SK-N-SH (cell line): ENCODE data around the gene HCN4. TPM values are rescaled to one million over a fixed set of nuclear protein-coding genes. Genes with fewer than 3 reads are reported as not detected.

Experiments used
- CTCF ChIA-PET: fragments of 300-600, 350-600 bp; formaldehyde crosslinking; extraction: SDS; loops from one replicate; lab custom pipeline; 2021; lab: Yijun Ruan, JAX
- POLR2A ChIA-PET: fragments of 350-600 bp; sonication (Branson Sonifier 250); formaldehyde crosslinking; extraction: SDS; loops from one replicate; lab custom pipeline; 2020; ENCODE audit warnings: antibody characterized with exemption, inconsistent platforms; lab: Yijun Ruan, JAX
- DNase-seq: peaks from one replicate; pipeline ENCODE4 v3.0.0; 2012
- H2AFZ ChIP-seq: fragments of 200-600 bp; sonication (generic); 2 replicates; pipeline ENCODE4 v1.8.1; 2016; ENCODE audit warnings: antibody characterized with exemption, mild to moderate bottlenecking, low read depth
- H3F3A ChIP-seq: fragments of 200-600 bp; sonication (generic); replicated peaks from 2 replicates; pipeline ENCODE3; 2016; ENCODE audit warnings: antibody characterized with exemption, mild to moderate bottlenecking; ENCODE audit not compliant: insufficient read depth
- H3K27ac ChIP-seq, 2 experiments: fragments of 200-500 bp in 1 of 2; fragments of 200-600 bp in 1 of 2; sonication (Bioruptor generic) in 1 of 2; sonication (generic), shearing (Covaris generic) in 1 of 2; 2 replicates each; pipeline versions ENCODE4 v1.5.1 to v1.6.1; 2014 to 2016; ENCODE audit warnings: low read depth in 2 of 2, inconsistent platforms in 1 of 2, low read length in 1 of 2, mild to moderate bottlenecking in 1 of 2, mixed read lengths in 1 of 2
- H3K27me3 ChIP-seq: fragments of 200-600 bp; sonication (generic), shearing (Covaris generic); 2 replicates; pipeline ENCODE4 v1.6.1; 2016; ENCODE audit warnings: mixed run types; ENCODE audit not compliant: insufficient read depth
- H3K36me3 ChIP-seq, 2 experiments: fragments of 200-500 bp in 1 of 2; fragments of 200-600 bp in 1 of 2; sonication (Bioruptor generic) in 1 of 2; sonication (generic) in 1 of 2; replicated peaks in 1 of 2; 2 replicates each; pipeline versions ENCODE3 to v1.5.1; 2014 to 2016; ENCODE audit warnings: low read length in 1 of 2, mild to moderate bottlenecking in 1 of 2; ENCODE audit not compliant: insufficient read depth in 2 of 2, control insufficient read depth in 1 of 2
- H3K4me1 ChIP-seq, 2 experiments: fragments of 200-500 bp in 1 of 2; fragments of 200-600 bp in 1 of 2; sonication (Bioruptor generic) in 1 of 2; sonication (generic), shearing (Covaris generic) in 1 of 2; 2 replicates each; pipeline versions ENCODE4 v1.5.1 to v1.6.1; 2014 to 2016; ENCODE audit warnings: low read depth in 1 of 2, low read length in 1 of 2, mixed run types in 1 of 2; ENCODE audit not compliant: insufficient read depth in 2 of 2, control insufficient read depth in 1 of 2
- H3K4me2 ChIP-seq: fragments of 200-600 bp; sonication (generic), shearing (Covaris generic); 2 replicates; pipeline ENCODE4 v1.6.1; 2017; ENCODE audit warnings: mixed run types
- H3K4me3 ChIP-seq, 2 experiments: fragments of 200-500 bp in 1 of 2; fragments of 200-600 bp in 1 of 2; sonication (Bioruptor generic) in 1 of 2; sonication (generic), shearing (Covaris generic) in 1 of 2; 2 replicates each; pipeline versions ENCODE4 v1.5.1 to v1.8.1; 2014 to 2016; ENCODE audit warnings: low read depth in 2 of 2, inconsistent platforms in 1 of 2, low read length in 1 of 2, mild to moderate bottlenecking in 1 of 2, mixed read lengths in 1 of 2, moderate library complexity in 1 of 2
- H3K79me2 ChIP-seq: fragments of 200-600 bp; sonication (generic); 2 replicates; pipeline ENCODE4 v1.8.1; 2017; ENCODE audit warnings: mild to moderate bottlenecking; ENCODE audit not compliant: insufficient read depth
- H3K9ac ChIP-seq: fragments of 200-600 bp; sonication (generic); 2 replicates; pipeline ENCODE4 v1.6.1; 2017; ENCODE audit warnings: mixed run types
- H3K9me2 ChIP-seq: fragments of 200-600 bp; sonication (generic); 2 replicates; pipeline ENCODE4 v1.6.1; 2017; ENCODE audit warnings: mixed run types
- H3K9me3 ChIP-seq: fragments of 200-600 bp; sonication (generic); 2 replicates; pipeline ENCODE4 v1.6.1; 2017; ENCODE audit warnings: mixed run types, mild to moderate bottlenecking, moderate library complexity
- H4K20me1 ChIP-seq: fragments of 200-600 bp; sonication (generic); 2 replicates; pipeline ENCODE4 v1.6.1; 2017; ENCODE audit warnings: mild to moderate bottlenecking, mixed run types; ENCODE audit not compliant: insufficient read depth
- CHD2 ChIP-seq: fragments of 150-350 bp; IDR thresholded peaks from 2 replicates; pipeline ENCODE4 v1.6.1; 2018; ENCODE audit warnings: low read length; ENCODE audit not compliant: partially characterized antibody
- CTCF ChIP-seq: fragments of 200-600 bp; sonication (generic); IDR thresholded peaks from 2 replicates; pipeline ENCODE4 v1.6.1; 2017; ENCODE audit warnings: antibody characterized with exemption, mild to moderate bottlenecking, moderate library complexity
- EP300 ChIP-seq, 2 experiments: IDR thresholded peaks; 2 replicates each; pipeline versions ENCODE4 v1.4.0 to v1.6.1; 2012; ENCODE audit warnings: borderline replicate concordance in 1 of 2, low read depth in 1 of 2, low read length in 1 of 2
- FOSL2 ChIP-seq: IDR thresholded peaks from 2 replicates; pipeline ENCODE4 v1.4.0; 2012; ENCODE audit warnings: low read depth, mild to moderate bottlenecking, moderate library complexity, borderline replicate concordance
- GABPA ChIP-seq: IDR thresholded peaks from 2 replicates; pipeline ENCODE4 v1.4.0; 2012; ENCODE audit warnings: low read depth, mild to moderate bottlenecking
- MAX ChIP-seq: IDR thresholded peaks from 2 replicates; pipeline ENCODE4 v1.4.0; 2012; ENCODE audit warnings: low read depth
- PBX3 ChIP-seq: IDR thresholded peaks from 2 replicates; pipeline ENCODE4; 2012
- RCOR1 ChIP-seq: fragments of 150-350 bp; IDR thresholded peaks from 2 replicates; pipeline ENCODE4 v1.6.1; 2017; ENCODE audit warnings: antibody characterized with exemption, low read length
- TCF12 ChIP-seq: IDR thresholded peaks from 2 replicates; pipeline ENCODE4 v1.4.0; 2012
- USF2 ChIP-seq: fragments of 150-350 bp; IDR thresholded peaks from 2 replicates; pipeline ENCODE4 v1.6.1; 2017; ENCODE audit warnings: antibody characterized with exemption, low read length, low read depth, borderline replicate concordance
- YY1 ChIP-seq: IDR thresholded peaks from 2 replicates; pipeline ENCODE4 v1.4.0; 2012; ENCODE audit warnings: low read depth, mild to moderate bottlenecking
- ZBTB33 ChIP-seq: IDR thresholded peaks from 2 replicates; pipeline ENCODE4 v1.4.0; 2012; ENCODE audit warnings: low read depth, borderline replicate concordance
- WGBS: methylation state at CpG from one replicate; pipeline ENCODE4 v1.1.6; 2017; ENCODE audit warnings: low lambda C conversion rate; 5-methylcytosine and 5-hydroxymethylcytosine counted together
- polyA plus RNA-seq, 3 experiments: library from polyadenylated mRNA; depleted of rRNA; stranded (reverse); fragments of >200 nt; gene quantifications; 2 replicates each; pipeline ENCODE4 v1.2.3, GENCODE V29; 2012

The HCN4 gene
- polyA plus RNA-seq, 1 of the 3 experiments (the other 2 are of a cell fraction), result not detected

- H3K36me3 ChIP-seq, result no peaks in the 10 kb centered on the region
- no peaks in the 10 kb centered on the region for H3K9me2 ChIP-seq
- no peaks in the 10 kb centered on the region for H3K79me2 ChIP-seq
- peak; percentile 40 for DNase-seq
- H3K4me2 ChIP-seq, result no peak overlapping the region
- H3K4me1 ChIP-seq, result no peaks in the 10 kb centered on the region; a peak in 1 of 4 replicates
- H3K9me3 ChIP-seq, result no peaks in the 10 kb centered on the region
- no peaks in the 10 kb centered on the region for H4K20me1 ChIP-seq
- H2AFZ ChIP-seq, result no peak overlapping the region
- no peak overlapping the region; a peak in 1 of 4 replicates for H3K4me3 ChIP-seq
- H3K27me3 ChIP-seq, result peaks cover 39% of the 10 kb centered on the region
- ChIA-PET POLR2A (no interaction called here), CTCF (interaction anchor here (0.8 to 1.3 kb wide), 2 partner anchors 193 to 269 kb away, joined by 3 to 4 read pairs; no protein-coding TSS in a partner anchor)
- H3K27ac ChIP-seq, result no peak overlapping the region
- no peaks in the 10 kb centered on the region for H3F3A ChIP-seq
- 61% methylated on average over 13 of the region's 28 CpGs for whole genome bisulfite sequencing
- no peak for TF ChIP-seq EP300 (IDR thresholded peaks at IDR 0.05; ENCODE audit: borderline replicate concordance in 1 of 2, low read depth in 1 of 2, low read length in 1 of 2)
- no peak for TF ChIP-seq USF2
- no peak for TF ChIP-seq FOSL2
- no peak for TF ChIP-seq CHD2
- no peak for TF ChIP-seq TCF12
- TF ChIP-seq RCOR1, result no peak
- no peak for TF ChIP-seq GABPA
- TF ChIP-seq MAX, result no peak
- TF ChIP-seq CTCF, result no peak
- no peak for TF ChIP-seq ZBTB33
- TF ChIP-seq YY1, result no peak
- TF ChIP-seq PBX3, result no peak
- H3K9ac ChIP-seq, result no peak overlapping the region
These were observed 1.8 kb downstream of the HCN4 start for GRCh38 chr15:73366766-73367623.
